HEK293 (cell line): ENCODE data around the gene COX8A.

Experiments
- CTCF ChIP-seq: fragments of 450-650 bp; formaldehyde crosslinking; IDR thresholded peaks from 2 replicates; pipeline ENCODE4 v1.5.1; 2016; ENCODE audit warnings: missing biosample characterization, missing genetic modification characterization
- GLI4 ChIP-seq: fragments of 450-650 bp; formaldehyde crosslinking; IDR thresholded peaks from 2 replicates; pipeline ENCODE4 v1.5.1; 2016; ENCODE audit warnings: missing biosample characterization, missing genetic modification characterization
- REST ChIP-seq: fragments of 450-650 bp; formaldehyde crosslinking; IDR thresholded peaks from 2 replicates; pipeline ENCODE4 v1.5.1; 2016; ENCODE audit warnings: missing biosample characterization, missing genetic modification characterization
- ZFP41 ChIP-seq: fragments of 450-650 bp; formaldehyde crosslinking; IDR thresholded peaks from 2 replicates; pipeline ENCODE4 v1.5.1; 2016; ENCODE audit warnings: missing biosample characterization, missing genetic modification characterization, borderline replicate concordance
- ZNF18 ChIP-seq: fragments of 450-650 bp; formaldehyde crosslinking; IDR thresholded peaks from 2 replicates; pipeline ENCODE4 v1.5.1; 2016; ENCODE audit warnings: missing biosample characterization, missing genetic modification characterization
- ZNF530 ChIP-seq: fragments of 450-650 bp; formaldehyde crosslinking; IDR thresholded peaks from 2 replicates; pipeline ENCODE4 v1.5.1; 2016; ENCODE audit warnings: low read depth, missing biosample characterization, missing genetic modification characterization
- ZNF600 ChIP-seq: fragments of 450-650 bp; formaldehyde crosslinking; IDR thresholded peaks from 2 replicates; pipeline ENCODE4 v1.5.1; 2016; ENCODE audit warnings: missing biosample characterization, missing genetic modification characterization
- ZNF629 ChIP-seq: fragments of 450-650 bp; formaldehyde crosslinking; IDR thresholded peaks from 2 replicates; pipeline ENCODE4 v1.5.1; 2017; ENCODE audit warnings: missing biosample characterization, missing genetic modification characterization
- ZNF701 ChIP-seq: fragments of 450-650 bp; formaldehyde crosslinking; IDR thresholded peaks from 2 replicates; pipeline ENCODE4 v1.5.1; 2016; ENCODE audit warnings: missing biosample characterization, missing genetic modification characterization

GRCh38 chr11:64025205-64025604 is 50.8 kb downstream of the COX8A start:
- no peak for TF ChIP-seq ZNF701 (tag by site-specific recombination)
- no peak for TF ChIP-seq GLI4
- no peak for TF ChIP-seq ZNF629 (tag by site-specific recombination)
- no peak for TF ChIP-seq ZNF530
- no peak for TF ChIP-seq CTCF (tag by site-specific recombination)
- TF ChIP-seq REST (tag by site-specific recombination): no peak
- no peak for TF ChIP-seq ZFP41 (tag by site-specific recombination)
- TF ChIP-seq ZNF600: no peak
- no peak for TF ChIP-seq ZNF18
